Measurements from ENCODE around the gene PROC.
"Not testable (repeated sequence)": the region's sequence is repeated elsewhere in the genome, so short reads cannot be mapped to it uniquely, and the experiment has no call there.

Gene PROC

GRCh38 chr2:127428057-127428814 lies 10.0 kb downstream of the PROC start:
- DNase-seq = no peak

DNA sequence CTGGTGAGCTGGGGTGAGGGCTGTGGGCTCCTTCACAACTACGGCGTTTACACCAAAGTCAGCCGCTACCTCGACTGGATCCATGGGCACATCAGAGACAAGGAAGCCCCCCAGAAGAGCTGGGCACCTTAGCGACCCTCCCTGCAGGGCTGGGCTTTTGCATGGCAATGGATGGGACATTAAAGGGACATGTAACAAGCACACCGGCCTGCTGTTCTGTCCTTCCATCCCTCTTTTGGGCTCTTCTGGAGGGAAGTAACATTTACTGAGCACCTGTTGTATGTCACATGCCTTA lies 10.5 kb downstream of the PROC start:
- DNase-seq = no peak

- no peak for DNase-seq
These were observed 11.1 kb downstream of the PROC start for GRCh38 chr2:127429291-127429690.

DNA sequence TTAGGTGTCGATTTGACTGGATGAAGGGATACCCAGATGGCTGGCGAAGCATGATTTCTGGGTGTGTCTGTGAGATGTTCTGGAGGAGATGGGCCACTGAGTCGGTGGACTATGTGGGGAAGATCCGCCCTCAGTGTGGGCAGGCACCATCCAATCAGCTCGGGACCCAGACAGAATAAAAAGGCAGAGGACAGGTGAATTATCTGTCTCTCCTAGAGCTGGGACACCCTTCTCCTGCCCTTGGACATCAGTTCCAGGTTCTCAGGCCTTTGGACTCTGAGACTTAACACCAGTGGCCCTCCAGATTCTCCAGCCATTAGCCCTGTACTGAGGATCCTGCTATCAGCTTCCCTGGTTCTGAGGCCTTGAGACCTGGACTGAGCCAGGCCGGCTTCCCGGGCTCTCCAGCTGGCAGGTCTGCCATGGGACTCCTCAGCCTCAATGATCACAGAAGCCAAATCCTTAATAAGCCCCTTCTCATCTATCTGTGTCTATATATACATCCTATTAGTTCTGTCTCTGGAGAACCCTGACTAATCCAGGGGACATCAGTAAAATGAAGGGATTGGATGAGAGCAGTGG lies 11.7 kb downstream of the PROC start:
- no peak for DNase-seq

- no peak for DNase-seq
These were observed 13.3 kb downstream of the PROC start for GRCh38 chr2:127431408-127432023.

- DNase-seq = no peak
These were observed 16.3 kb downstream of the PROC start for GRCh38 chr2:127434515-127434914.

DNA sequence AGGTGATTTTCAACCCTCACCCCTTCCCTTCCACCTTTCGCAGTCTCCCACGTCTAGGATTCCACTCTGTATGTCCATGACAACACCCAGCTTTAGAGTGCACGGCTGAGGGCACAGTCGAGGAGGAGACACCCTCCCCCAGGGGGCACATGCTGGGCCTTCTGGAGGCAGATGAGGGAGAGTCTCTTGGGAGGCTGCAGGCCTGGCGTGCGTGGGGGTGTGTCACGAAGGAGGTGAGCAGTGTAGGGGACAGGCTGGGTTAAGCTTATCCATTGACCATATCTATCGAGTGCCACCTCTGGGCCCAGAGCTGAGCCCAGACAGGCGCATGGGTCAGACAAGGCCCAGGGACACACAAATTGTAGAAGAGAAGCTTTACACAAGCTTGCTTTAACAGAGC lies 18.8 kb downstream of the PROC start:
- no peak for DNase-seq

DNA sequence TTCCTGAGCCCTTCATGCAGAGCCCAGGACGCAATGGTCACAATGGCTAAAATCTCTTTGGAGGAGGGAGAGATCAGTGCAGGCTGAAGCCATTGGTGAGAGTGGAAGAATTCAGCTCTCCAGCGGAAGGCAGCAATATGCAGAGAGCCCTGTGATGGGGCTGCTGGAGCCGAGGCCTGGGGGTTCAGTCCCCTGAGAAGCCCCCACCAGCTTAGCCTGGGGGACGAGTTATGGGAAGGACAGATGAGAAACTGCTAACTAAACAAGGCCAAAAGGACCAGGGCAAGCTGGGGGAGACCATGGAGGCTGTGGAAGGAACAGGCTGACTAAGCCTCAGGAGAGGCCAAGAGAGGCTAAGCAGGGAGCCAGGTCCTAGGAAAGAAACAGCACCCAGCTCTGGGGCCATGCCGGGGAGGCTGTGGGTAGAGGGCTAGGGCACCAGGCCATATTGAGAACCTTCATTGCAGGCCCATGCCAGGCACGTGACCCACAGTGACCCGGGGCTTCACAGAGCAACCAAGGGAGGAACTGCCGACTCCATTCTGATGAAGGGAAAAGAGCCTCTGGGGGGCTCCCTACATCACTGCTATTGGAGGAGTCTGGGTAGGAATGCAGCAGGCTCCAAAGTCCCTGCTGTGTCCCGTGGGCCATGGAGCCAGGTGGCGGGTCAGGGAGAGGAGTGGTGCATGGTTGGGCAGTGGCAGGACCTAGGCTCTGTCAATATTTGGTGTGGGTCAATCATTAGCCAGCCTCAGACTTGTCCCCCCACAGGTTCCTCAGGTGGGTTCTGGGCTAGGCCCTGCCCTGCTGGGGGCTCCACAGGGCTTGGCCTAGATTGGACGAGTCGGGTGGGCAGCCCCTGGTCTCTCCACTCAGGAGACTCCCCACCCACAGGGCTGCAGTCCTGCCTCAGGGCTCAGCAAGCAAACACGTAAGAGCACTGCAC lies 19.8 kb downstream of the PROC start:
- DNase-seq = no peak

DNA sequence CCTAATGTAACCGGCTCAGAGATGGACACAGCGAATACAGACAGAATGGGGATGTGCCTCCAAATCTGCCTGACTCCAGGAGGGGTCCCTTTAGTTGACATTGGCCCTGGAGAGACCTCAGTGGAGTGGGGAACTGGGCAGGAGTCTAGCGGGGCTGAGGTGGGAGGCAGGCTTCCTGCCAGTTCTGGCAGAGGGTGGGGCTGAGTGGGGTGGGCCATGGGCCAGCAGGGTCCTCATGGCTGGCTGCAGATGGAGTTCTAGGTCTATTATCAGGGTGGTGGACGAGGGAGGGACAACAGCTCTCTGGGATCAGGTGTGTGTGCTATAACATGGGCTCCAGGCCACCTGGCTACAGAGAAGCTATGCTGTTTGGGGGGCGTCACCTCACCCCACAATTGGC lies 21.1 kb downstream of the PROC start:
- DNase-seq = no peak

GRCh38 chr2:127448526-127448925 lies 30.3 kb downstream of the PROC start:
- no peak for DNase-seq

GRCh38 chr2:127449414-127449813 lies 31.2 kb downstream of the PROC start:
- no peak for DNase-seq

- DNase-seq = no peak
These were observed 31.7 kb downstream of the PROC start for GRCh38 chr2:127449898-127450297.

GRCh38 chr2:127451981-127452380 lies 33.8 kb downstream of the PROC start:
- DNase-seq = no peak

DNA sequence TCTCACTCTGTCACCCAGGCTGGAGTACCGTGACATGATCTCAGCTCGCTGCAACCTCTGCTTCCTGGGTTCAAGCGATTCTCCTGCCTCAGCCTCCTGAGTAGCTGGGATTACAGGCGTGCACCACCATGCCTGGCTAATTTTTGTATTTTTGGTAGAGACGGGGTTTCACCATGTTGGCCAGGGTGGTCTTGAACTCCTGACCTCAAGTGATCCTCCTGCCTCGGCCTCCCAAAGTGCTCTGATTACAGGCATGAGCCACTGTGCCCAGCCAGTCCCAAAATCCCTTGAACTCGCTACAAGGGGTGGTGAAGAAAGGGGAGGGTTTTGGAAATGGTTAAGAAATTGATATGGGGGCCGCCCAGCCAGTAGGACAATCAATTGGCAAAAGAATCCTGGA lies 34.2 kb downstream of the PROC start:
- DNase-seq = not testable (repeated sequence)

- no peak for DNase-seq
These were observed 34.8 kb downstream of the PROC start for GRCh38 chr2:127453013-127453391.

- DNase-seq = no peak
These were observed 35.4 kb downstream of the PROC start for GRCh38 chr2:127453392-127454171.

- DNase-seq = no peak
These were observed 36.7 kb downstream of the PROC start for GRCh38 chr2:127454595-127455565.

DNA sequence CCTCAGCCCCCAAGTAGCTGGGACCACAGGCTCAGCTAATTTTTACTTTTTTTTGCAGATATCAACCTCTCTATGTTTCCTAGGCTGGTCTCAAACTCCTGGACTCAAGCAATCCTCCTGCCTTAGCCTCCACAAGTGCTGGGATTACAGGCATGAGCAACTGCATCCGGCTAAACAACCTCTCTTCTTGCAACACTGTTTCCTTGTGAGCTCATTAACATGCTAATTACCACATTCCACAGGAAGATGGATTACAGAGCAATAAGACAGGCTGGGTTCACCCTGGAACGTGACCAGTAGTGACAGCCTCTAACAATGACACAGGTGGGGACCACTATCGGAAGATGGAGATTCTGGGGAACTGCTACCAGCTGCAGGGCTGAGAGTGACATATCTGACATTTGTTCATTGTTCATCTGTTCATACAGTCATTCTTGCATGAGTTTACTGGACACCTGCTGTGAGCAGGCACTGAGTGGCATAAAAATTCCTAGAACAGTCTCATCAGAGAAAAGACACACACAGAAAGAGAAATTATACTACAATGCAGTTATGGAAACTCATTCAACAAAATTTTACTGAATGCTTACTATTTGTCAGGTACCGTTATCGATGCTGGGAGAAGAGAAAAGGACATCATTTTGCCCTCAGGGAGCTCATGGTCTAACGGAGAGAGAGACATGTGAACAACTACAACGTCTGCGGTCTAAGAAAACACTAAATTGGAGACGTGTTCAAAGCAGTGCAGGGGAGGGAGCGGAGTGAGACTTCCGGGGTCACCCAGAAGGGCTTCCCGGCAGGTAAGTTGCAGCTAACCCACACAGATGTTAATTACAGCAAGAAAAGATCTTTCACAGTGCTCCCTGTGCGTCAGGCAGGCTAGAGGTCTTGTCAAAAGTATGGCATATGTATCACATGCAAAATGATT lies 37.6 kb downstream of the PROC start:
- no peak for DNase-seq

GRCh38 chr2:127456960-127457359 lies 38.7 kb downstream of the PROC start:
- no peak for DNase-seq

GRCh38 chr2:127462461-127462860 lies 44.2 kb downstream of the PROC start:
- no peak for DNase-seq

All from hippocampal formation (tissue), 2 donors.